MM.1S (cell line): ENCODE results near the gene DCST1.
"Not testable (repeated sequence)": the region's sequence is repeated elsewhere in the genome, so short reads cannot be mapped to it uniquely, and the experiment has no call there.

Source experiments
- DNase-seq: peaks from one replicate; pipeline ENCODE4 v3.0.0-alpha.2; 2015
- H2AFZ ChIP-seq: fragments of 300-600 bp; sonication (generic); 2 replicates; pipeline ENCODE4 v1.6.0; 2016; ENCODE audit warnings: antibody characterized with exemption, low read length
- H3F3A ChIP-seq: fragments of 300-600 bp; sonication (generic); 2 replicates; pipeline ENCODE4 v1.6.1; 2016; ENCODE audit warnings: mild to moderate bottlenecking, antibody characterized with exemption, low read length, moderate library complexity, mixed read lengths; ENCODE audit not compliant: insufficient read depth
- H3K27ac ChIP-seq: fragments of 300-600 bp; sonication (generic); 2 replicates; pipeline ENCODE4 v1.5.1; 2016; ENCODE audit warnings: mild to moderate bottlenecking, low read length
- H3K27me3 ChIP-seq: fragments of 300-600 bp; sonication (generic); replicated peaks from 2 replicates; pipeline ENCODE4 v1.6.0; 2016; ENCODE audit warnings: low read length; ENCODE audit not compliant: insufficient read depth
- H3K36me3 ChIP-seq: fragments of 300-600 bp; sonication (generic); replicated peaks from 2 replicates; pipeline ENCODE4 v1.6.1; 2016; ENCODE audit warnings: mild to moderate bottlenecking, low read length, mixed read lengths; ENCODE audit not compliant: insufficient read depth
- H3K4me1 ChIP-seq: fragments of 300-600 bp; sonication (generic); 2 replicates; pipeline ENCODE4 v1.6.1; 2016; ENCODE audit warnings: low read length, mixed read lengths
- H3K4me2 ChIP-seq: fragments of 300-600 bp; sonication (generic); 2 replicates; pipeline ENCODE4 v1.6.0; 2016; ENCODE audit warnings: low read depth, low read length
- H3K4me3 ChIP-seq: fragments of 300-600 bp; sonication (generic); 2 replicates; pipeline ENCODE4 v1.5.1; 2016; ENCODE audit warnings: low read length, mixed read lengths
- H3K79me2 ChIP-seq: fragments of 300-600 bp; sonication (generic); 2 replicates; pipeline ENCODE4 v1.6.1; 2016; ENCODE audit warnings: mixed run types, low read length, mixed read lengths
- H3K9ac ChIP-seq: fragments of 300-600 bp; sonication (generic); 2 replicates; pipeline ENCODE4 v1.6.1; 2016; ENCODE audit warnings: low read length, mixed read lengths
- H3K9me2 ChIP-seq: fragments of 300-600 bp; sonication (generic); replicated peaks from 2 replicates; pipeline ENCODE4 v1.6.1; 2016; ENCODE audit warnings: mild to moderate bottlenecking, low read length, mixed read lengths; ENCODE audit not compliant: insufficient read depth
- H3K9me3 ChIP-seq: fragments of 300-600 bp; sonication (generic); replicated peaks from 2 replicates; pipeline ENCODE4 v1.6.1; 2016; ENCODE audit warnings: mild to moderate bottlenecking, low read length, mixed read lengths; ENCODE audit not compliant: insufficient read depth
- H4K20me1 ChIP-seq: fragments of 300-600 bp; sonication (generic); 2 replicates; pipeline ENCODE4 v1.6.1; 2016; ENCODE audit warnings: mild to moderate bottlenecking, low read length, moderate library complexity, mixed read lengths; ENCODE audit not compliant: insufficient read depth
- EZH2 ChIP-seq: fragments of 300-600 bp; sonication (generic); optimal IDR thresholded peaks from 2 replicates; pipeline ENCODE3; 2017; ENCODE audit warnings: low read depth, mild to moderate bottlenecking, antibody characterized with exemption, low read length, mixed read lengths
- EZH2phosphoT487 ChIP-seq: fragments of 300-600 bp; sonication (generic); IDR thresholded peaks from 2 replicates; pipeline ENCODE4 v1.6.1; 2018; ENCODE audit warnings: antibody characterized with exemption, low read length
- TF ChIP-seq, protein P1 (sequence below): fragments of 300-600 bp; sonication (generic); IDR thresholded peaks from 2 replicates; pipeline ENCODE4 v1.5.1; 2016; ENCODE audit warnings: antibody characterized with exemption, low read length, mixed read lengths

DCST1 gene

DNA sequence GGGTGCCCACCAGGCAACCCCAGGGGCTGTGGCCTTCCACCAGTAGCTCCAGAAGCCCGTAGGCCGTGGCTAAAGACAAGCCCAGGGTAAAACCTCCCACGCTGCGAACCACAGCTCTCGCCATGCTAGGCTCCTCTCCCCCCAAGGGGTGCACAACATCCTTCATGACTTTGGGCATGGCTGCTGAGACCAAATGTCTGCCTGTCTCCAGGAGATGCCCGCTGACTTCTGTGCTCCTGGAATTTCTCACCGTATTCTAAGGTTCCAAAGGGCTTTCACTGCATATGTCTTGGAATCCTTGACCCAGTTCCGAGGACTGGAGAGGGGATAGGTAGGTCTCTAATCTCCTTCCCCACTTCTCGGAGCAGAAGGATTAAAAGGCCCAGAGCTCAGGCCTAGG is at the start of gene DCST1, which contains the start of gene DCST2:
Gene DCST1 (plus strand): TSS at position 301 of the 400 bp plus-strand sequence. CDS start 213 bp downstream, outside the sequence.
Gene DCST2 (minus strand): TSS at position 258 of the 400 bp plus-strand sequence. CDS start 80 bp downstream, at position 178.
- H2AFZ ChIP-seq = no peak within 1 kb of the TSS
- H3K36me3 ChIP-seq = no peaks in the 10 kb centered on the region
- H3K4me2 ChIP-seq = no peak within 1 kb of the TSS
- no peaks in the 10 kb centered on the region for H4K20me1 ChIP-seq
- H3K9me3 ChIP-seq = no peaks in the 10 kb centered on the region
- peaks cover under 1% of the 10 kb centered on the region; the same call in 1 of the 2 replicates for H3F3A ChIP-seq
- H3K79me2 ChIP-seq = no peaks in the 10 kb centered on the region
- no peak for DNase-seq
- H3K27me3 ChIP-seq = 0 out of 2 replicates have a peak, but pooled peaks cover 8% of the 10 kb centered on the region
- H3K4me3 ChIP-seq = no peak within 1 kb of the TSS
- H3K27ac ChIP-seq = no peak within 1 kb of the TSS
- TF ChIP-seq EZH2 (no peak), EZH2phosphoT487 (no peak)
- TF ChIP-seq, protein P1, sequence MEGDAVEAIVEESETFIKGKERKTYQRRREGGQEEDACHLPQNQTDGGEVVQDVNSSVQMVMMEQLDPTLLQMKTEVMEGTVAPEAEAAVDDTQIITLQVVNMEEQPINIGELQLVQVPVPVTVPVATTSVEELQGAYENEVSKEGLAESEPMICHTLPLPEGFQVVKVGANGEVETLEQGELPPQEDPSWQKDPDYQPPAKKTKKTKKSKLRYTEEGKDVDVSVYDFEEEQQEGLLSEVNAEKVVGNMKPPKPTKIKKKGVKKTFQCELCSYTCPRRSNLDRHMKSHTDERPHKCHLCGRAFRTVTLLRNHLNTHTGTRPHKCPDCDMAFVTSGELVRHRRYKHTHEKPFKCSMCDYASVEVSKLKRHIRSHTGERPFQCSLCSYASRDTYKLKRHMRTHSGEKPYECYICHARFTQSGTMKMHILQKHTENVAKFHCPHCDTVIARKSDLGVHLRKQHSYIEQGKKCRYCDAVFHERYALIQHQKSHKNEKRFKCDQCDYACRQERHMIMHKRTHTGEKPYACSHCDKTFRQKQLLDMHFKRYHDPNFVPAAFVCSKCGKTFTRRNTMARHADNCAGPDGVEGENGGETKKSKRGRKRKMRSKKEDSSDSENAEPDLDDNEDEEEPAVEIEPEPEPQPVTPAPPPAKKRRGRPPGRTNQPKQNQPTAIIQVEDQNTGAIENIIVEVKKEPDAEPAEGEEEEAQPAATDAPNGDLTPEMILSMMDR = no peak
- no peak within 1 kb of the TSS for H3K9ac ChIP-seq
- H3K9me2 ChIP-seq = no peaks in the 10 kb centered on the region
- peaks cover 6% of the 10 kb centered on the region for H3K4me1 ChIP-seq

GRCh38 chr1:154986736-154987135 is 46.9 kb upstream of the DCST1 start:
- not testable (repeated sequence) for H3K9ac ChIP-seq, H3K27ac ChIP-seq, H3K4me1 ChIP-seq, H3K4me2 ChIP-seq, H4K20me1 ChIP-seq, H3K27me3 ChIP-seq, DNase-seq, H3K9me3 ChIP-seq, H3K4me3 ChIP-seq, H3K9me2 ChIP-seq, H2AFZ ChIP-seq
- Histone ChIP-seq H3K79me2 (peaks cover 81% of the 10 kb centered on the region), H3F3A (peaks cover 30% of the 10 kb centered on the region), H3K36me3 (peaks cover 16% of the 10 kb centered on the region)

GRCh38 chr1:154987326-154987725 is 46.3 kb upstream of the DCST1 start:
- H3K27me3 ChIP-seq = no peaks in the 10 kb centered on the region
- no peak overlapping the region for H2AFZ ChIP-seq
- no peak overlapping the region for H3K4me2 ChIP-seq
- H3K9me2 ChIP-seq = no peaks in the 10 kb centered on the region
- H3K79me2 ChIP-seq = peaks cover 75% of the 10 kb centered on the region
- peaks cover 27% of the 10 kb centered on the region for H3F3A ChIP-seq
- no peak for DNase-seq
- no peak for TF ChIP-seq EZH2
- TF ChIP-seq EZH2phosphoT487 = no peak
- TF ChIP-seq, protein P1 = no peak
- peaks cover 16% of the 10 kb centered on the region for H3K36me3 ChIP-seq
- H3K27ac ChIP-seq = no peak overlapping the region
- H3K9ac ChIP-seq = no peak overlapping the region
- H3K4me3 ChIP-seq = no peak overlapping the region
- H4K20me1 ChIP-seq = no peaks in the 10 kb centered on the region
- H3K4me1 ChIP-seq = peaks cover 4% of the 10 kb centered on the region; the same call in 1 of the 2 replicates
- no peaks in the 10 kb centered on the region for H3K9me3 ChIP-seq
